GM21786 (cell line): ENCODE data around the gene CSNK2B.

ENCODE experiments used
- ATAC-seq: cut with Tn5 transposase; IDR thresholded peaks from one replicate; pipeline ENCODE4 v1.9.1; 2021; ENCODE audit not compliant: unreplicated experiment

The CSNK2B gene

GRCh38 chr6:31665501-31666336 is at the start of gene CSNK2B:
TSS of gene CSNK2B (plus strand) at chr6:31666080. CDS start at chr6:31666832, 752 bp downstream.
- peak; percentile 82 for ATAC-seq

DNA sequence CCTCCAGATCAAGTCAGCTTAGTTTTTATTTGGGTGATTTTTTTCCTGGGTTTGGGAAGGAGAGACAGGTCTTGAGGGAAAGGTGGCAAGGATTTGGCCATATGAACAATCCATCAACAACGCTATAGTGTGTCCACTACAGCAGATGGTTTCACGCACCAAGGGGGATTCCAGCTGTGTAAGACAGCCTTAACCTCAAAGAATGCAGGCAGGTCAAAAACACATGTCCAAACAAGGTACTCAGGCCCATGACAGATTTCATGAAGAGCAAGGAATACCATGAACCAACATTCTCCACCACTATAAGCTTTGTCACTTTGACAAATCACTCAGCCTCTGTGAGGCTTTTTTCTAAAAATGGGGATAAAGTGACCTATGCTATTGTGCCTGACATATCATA is 48.9 kb upstream of the CSNK2B start:
- ATAC-seq: no peak

DNA sequence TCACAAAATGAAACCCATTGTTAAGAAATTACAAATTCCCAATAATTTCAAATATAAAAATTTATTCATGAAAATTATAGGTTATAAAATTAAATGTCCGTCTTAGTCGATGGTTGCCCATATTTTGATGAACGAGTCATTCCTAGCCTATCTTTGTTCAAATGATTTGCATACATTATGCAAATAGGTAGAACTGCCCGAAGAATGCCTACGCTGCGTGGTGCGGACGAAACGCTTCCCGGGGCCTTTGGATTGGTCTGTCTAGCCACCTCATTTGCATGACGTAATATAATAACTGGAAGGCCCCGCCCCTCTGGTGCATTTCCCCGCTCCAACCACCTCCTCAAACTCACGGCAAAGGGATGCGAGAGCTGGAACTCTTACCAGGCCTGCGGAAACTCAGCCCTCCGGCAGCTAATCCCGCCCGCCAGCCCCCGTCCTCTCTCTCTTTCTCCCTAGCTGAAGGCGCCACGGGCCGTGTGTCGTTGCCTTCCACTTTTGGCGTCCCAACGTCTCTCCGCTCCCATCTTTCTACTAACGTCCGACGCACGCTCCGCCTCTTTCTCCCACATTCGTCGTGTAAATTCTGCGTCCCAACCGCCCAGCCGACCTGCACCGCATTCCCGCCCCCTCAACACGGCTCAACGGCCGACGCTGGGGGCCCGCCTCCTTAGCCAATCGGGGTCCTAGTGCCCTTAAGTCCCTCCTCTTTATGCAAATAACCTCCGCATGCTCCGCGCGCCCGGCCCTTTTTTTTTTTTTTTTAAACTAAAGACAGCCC is 45.9 kb upstream of the CSNK2B start:
- peak; percentile 82 for ATAC-seq

DNA sequence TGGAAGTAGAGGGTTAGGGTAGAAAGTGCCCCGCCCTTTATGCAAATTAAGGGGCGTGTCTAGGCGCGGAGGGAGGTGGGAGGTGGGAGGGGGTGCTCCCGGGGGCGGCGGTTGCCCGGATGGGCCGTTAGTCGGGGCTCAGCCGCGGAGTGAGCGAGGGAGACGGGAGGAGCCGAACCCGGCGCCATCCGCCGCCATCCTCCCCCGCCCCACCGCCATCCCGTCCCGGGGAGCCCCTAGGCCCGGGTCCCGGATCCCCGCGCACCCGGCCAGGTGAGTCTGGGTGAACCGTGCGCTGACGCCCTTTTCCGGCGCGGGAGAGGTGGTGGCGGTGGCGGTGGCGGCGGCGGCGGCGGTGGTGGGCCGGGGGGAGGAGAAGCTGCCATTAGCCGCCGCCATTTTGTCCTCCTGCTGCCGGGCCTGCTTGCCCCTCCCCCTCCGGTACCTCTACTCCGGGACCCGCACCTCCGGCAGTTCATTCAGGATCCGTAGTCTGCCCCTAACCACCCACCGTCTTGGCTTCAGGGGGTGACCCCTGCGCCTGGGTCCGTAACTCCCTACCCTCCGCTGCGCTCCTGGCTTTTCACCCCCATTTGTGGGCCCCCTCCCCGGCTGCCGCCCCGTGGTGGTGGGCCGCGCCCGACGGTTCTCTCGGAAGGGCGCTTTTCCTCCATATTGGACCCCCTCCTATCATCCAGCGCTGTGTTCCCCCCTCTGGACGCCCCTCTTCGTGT is 45.1 kb upstream of the CSNK2B start, which contains the start of gene PRRC2A:
PRRC2A (plus strand) TSS at position 130 of the 734 bp plus-strand sequence. CDS start 2,075 bp downstream, outside the sequence.
- ATAC-seq: peak; percentile 22

- no peak for ATAC-seq
Measured at GRCh38 chr6:31621320-31621939, 44.5 kb upstream of the CSNK2B start.

DNA sequence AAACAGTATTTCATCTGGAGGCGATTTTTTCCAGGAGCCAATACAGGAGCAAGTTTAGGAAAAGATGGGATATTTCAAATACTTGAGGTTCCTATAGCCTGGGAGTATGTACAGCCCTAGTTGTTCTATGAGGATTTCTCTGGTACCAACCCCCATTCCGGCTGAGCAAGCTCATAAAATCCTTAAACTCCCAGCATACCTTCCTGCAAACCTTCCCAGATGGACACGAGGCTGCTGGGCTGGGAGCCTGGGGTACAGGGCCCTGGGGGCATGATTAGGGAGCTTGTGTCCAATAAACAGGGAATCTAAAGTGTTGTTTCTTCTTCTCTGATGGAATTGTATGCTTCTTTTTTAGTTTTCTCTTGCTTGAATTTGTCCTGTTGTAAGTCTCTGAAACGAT is 43.9 kb upstream of the CSNK2B start:
- ATAC-seq: no peak

DNA sequence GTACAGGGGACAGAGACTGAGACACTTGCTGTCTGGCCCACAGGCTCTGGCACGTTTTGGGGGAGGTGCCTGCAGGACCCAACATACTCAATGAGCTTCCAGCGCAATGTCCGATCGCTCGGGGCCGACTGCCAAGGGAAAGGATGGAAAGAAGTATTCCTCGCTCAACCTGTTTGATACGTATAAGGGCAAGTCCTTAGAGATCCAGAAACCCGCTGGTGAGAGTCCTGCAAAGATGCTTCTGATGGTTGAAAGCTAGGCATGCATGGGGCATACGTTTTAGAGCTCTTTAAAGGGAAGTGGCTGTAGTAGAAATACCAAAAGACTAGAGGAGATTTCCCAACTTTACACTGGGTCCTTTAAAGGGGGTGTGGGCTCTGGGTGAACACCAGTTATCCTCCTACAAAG is 43.2 kb upstream of the CSNK2B start:
- no peak for ATAC-seq

DNA sequence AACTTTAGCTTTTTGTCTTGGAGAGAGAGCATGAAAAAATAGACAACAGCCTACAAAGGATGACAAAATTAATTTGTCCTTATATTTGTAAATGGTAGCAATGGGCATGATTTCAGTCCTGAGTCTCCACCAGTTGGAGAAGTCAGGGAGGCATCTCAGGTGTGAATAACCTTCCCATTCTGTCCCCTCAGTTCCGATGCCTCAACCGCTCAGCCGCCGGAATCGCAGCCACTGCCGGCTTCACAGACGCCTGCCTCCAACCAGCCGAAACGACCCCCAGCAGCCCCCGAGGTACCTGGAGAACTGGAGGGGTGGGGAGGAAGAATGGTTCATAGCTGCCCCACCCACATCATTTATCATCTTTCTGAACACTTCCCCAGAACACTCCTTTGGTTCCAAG is 41.8 kb upstream of the CSNK2B start:
- ATAC-seq: no peak

DNA sequence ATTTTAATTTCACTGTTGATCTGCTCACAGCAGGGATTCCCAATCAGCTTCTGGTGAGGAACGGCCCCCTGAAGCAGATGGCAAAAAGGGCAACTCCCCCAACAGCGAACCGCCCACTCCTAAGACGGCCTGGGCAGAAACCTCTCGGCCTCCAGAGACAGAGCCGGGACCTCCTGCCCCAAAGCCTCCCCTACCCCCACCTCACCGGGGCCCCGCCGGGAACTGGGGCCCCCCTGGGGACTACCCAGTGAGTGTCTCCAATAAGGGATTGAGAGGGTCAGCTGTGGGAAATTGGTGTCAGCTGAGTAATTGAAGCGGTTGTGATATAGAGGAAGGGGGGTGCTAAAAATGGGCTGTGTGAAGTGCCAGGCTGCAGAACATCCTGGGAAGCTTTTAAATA is 38.9 kb upstream of the CSNK2B start:
- no peak for ATAC-seq

DNA sequence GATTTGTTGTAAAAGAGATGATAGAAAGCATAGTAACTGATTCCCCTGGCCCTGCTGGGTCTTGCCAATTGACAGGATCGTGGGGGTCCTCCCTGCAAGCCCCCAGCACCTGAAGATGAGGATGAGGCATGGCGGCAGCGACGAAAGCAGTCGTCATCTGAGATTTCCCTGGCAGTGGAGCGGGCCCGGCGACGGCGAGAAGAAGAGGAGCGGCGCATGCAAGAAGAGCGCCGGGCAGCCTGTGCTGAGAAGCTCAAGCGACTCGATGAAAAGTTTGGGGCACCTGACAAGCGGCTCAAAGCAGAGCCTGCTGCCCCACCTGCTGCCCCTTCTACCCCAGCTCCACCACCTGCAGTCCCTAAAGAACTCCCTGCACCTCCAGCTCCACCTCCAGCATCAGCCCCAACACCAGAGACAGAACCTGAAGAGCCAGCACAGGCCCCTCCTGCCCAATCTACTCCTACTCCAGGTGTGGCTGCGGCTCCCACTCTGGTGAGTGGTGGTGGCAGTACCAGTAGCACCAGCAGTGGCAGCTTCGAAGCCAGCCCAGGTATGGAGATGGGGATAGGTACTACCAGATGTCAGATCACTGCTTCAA is 38.1 kb upstream of the CSNK2B start:
- no peak for ATAC-seq

GRCh38 chr6:31629014-31629413 is 36.9 kb upstream of the CSNK2B start:
- no peak for ATAC-seq

DNA sequence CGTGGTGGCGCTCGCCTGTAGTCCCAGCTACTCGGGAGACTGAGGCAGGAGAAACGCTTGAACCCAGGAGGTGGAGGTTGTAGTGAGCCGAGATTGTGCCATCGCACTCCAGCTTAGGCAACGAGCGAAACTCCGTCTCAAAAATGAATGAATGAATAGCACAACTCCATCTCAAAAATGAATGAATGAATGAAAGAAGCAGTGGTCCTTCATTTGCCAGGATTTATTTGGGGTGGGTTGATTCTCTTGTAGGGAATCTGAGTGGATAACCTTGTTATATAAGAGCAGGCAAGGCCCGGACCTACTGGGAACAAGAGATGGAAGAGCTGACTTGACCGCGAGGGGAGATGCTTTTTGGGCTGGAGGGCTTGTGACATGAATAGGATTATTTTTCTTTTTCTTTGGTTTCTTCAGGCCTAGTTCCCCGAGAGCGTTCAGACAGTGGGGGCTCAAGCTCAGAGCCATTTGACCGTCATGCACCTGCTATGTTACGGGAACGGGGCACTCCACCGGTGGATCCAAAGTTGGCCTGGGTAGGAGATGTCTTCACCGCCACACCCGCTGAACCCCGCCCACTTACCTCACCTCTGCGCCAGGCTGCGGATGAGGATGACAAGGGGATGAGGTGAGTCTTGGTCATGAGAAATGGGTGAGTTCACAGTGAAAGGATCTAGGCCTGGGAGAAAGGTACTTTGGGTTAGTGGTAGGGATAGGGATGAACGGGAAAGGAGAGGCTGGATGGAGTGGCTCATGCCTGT is 35.5 kb upstream of the CSNK2B start:
- ATAC-seq: no peak

DNA sequence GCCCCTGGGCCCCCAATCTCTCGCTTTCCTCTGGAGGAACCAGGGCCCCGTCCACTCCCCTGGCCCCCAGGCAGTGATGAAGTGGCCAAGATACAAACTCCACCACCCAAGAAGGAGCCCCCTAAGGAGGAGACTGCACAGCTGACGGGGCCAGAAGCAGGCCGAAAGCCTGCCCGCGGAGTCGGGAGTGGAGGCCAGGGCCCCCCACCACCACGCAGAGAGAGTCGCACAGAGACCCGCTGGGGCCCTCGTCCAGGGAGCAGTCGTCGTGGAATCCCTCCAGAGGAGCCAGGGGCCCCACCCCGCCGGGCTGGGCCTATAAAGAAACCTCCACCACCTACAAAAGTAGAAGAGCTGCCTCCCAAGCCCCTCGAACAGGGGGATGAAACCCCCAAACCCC is 34.7 kb upstream of the CSNK2B start:
- ATAC-seq: no peak

DNA sequence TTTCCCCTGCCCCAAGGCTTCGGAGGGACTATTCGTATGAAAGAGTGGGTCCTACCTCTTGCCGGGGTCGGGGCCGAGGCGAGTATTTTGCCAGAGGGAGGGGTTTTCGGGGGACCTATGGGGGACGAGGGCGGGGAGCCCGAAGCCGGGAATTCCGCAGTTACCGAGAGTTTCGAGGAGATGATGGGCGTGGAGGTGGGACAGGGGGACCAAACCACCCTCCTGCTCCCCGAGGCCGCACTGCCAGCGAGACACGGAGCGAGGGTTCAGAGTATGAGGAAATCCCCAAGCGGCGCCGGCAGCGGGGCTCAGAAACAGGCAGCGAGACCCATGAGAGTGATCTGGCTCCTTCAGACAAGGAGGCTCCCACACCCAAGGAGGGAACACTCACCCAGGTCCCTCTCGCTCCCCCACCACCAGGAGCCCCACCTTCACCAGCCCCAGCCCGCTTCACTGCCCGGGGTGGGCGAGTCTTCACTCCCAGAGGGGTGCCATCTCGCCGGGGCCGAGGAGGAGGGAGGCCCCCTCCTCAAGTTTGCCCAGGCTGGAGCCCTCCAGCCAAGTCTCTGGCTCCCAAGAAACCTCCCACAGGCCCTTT is 34.1 kb upstream of the CSNK2B start:
- no peak for ATAC-seq

DNA sequence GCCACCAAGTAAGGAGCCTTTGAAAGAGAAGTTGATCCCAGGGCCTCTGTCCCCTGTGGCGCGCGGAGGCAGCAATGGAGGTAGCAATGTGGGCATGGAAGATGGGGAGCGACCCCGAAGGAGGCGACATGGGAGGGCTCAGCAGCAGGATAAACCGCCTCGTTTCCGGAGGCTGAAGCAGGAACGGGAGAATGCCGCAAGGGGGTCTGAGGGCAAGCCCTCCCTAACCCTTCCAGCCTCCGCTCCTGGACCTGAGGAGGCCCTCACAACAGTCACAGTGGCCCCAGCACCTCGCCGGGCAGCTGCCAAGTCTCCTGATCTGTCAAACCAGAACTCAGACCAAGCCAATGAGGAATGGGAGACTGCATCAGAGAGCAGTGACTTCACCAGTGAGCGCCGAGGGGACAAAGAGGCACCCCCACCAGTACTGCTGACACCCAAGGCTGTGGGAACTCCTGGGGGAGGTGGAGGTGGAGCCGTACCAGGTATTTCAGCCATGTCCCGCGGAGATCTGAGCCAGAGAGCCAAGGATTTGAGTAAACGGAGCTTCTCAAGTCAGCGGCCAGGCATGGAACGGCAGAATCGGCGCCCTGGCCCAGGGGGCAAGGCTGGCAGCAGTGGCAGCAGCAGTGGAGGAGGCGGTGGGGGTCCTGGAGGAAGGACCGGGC is 33.5 kb upstream of the CSNK2B start:
- no peak for ATAC-seq

DNA sequence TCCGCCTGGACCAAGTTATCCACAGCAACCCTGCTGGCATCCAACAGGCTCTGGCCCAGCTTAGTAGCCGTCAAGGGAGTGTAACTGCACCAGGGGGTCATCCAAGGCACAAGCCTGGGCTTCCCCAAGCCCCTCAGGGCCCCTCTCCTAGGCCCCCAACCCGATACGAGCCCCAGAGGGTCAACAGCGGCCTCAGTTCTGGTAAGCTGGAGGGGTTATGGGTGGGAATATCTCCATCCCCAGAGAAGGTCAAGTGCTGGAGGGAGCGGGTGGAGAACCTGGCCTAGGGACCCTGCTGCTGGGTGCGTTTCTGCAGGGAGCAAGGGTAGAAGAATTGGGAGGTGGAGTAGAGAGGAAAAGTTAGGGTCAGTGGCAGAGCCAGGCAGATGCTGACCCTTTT is 32.4 kb upstream of the CSNK2B start:
- ATAC-seq: no peak

- ATAC-seq: no peak
Measured at GRCh38 chr6:31634131-31634530, 31.7 kb upstream of the CSNK2B start.

GRCh38 chr6:31634969-31635575 is 30.8 kb upstream of the CSNK2B start:
- no peak for ATAC-seq
